Activated effector memory CD4-positive, alpha-beta T cell treated with anti-CD3 and anti-CD28 coated beads, Interleukin-2, amount 50 U/mL, for 16 hours (primary cell): Measurements from ENCODE around the gene PIH1D2.
"Not testable (repeated sequence)": the region's sequence is repeated elsewhere in the genome, so short reads cannot be mapped to it uniquely, and the experiment has no call there.

Experiments used
- DNase-seq: peaks from one replicate; pipeline ENCODE4 v3.0.0-alpha.2; 2020

Gene PIH1D2, protein sequence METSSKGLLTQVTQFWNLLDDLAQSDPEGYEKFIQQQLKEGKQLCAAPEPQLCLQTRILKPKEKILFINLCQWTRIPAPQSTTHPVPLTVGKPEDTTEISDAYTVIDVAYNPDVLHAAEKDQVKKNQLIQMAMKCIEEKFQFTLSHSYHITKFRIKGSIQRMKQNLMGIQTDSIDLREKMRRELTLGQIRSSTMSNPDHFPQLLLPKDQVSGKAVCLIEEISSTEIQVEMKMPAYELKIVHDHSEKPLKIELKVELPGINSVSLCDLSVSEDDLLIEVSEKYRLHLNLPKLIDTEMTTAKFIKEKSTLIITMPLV

DNA sequence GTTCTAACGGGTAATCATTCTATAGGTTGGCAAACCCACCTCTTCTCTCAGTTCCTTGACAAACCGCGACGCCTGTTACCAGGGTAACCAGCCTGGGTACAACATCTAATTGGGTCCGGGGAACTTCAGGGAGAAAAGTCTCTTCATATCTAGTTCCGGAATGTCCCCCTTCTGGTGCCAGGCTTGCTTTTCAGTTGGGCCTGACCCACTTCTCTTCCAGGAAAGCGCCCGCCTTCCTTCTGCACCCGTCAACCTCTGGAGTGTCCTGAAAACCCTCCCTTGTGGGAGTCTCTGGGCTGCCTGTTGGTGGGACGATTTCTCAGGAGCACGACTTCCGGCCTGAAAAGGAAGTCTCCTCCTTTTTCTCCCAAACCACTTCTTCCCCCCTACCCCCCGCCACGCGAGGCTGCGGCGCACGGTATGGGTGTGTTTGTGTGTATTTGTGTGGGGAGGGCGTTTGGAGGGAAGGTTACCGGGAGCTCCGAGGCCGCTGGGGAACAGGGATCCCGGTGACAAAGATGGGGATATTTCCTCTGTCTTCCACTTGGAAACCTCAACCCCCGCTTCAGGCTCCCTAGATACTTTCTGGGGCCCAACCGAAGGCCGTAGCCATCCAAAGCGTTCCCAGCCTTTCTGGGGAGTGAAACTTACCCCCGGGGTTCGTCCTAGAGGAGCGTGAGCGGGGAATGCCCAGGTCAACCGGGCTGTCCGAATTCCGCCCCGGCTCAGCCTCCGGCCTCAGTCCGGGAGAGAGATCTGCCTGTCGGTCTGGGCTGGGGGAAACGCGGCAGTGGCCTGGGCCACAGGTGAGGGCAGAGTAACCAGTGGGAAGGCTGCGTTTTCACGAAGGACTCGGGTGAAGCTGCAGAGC, at the start of gene PIH1D2, which contains the start of gene NKAPD1:
Gene PIH1D2, minus strand, starts transcription at position 77 of the 871 bp plus-strand sequence. CDS start 843 bp downstream, outside the sequence.
Gene NKAPD1, plus strand, starts transcription at position 359 of the 871 bp plus-strand sequence. CDS start 1,276 bp downstream, outside the sequence.
- peak; percentile 92 for DNase-seq

DNA sequence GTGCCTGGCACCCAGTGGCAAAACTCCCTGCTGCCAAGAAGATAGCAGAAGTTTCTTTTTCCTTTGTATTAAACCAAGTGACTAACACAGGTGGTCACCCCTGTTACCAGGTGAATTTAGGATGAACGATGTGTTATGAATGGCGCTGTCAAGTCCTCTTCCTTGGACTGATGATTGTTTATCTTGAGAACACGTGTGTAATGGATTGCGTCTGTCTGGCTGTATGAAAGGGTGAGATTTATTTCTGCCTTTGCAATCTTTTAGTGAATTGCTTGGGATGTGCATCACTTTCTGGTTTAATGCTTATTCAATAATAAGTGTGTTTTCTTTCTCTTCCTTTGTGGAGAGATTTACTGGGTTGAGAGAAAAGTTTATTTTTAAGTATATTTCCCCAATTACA, 49.3 kb upstream of the PIH1D2 start:
- DNase-seq, result no peak

DNA sequence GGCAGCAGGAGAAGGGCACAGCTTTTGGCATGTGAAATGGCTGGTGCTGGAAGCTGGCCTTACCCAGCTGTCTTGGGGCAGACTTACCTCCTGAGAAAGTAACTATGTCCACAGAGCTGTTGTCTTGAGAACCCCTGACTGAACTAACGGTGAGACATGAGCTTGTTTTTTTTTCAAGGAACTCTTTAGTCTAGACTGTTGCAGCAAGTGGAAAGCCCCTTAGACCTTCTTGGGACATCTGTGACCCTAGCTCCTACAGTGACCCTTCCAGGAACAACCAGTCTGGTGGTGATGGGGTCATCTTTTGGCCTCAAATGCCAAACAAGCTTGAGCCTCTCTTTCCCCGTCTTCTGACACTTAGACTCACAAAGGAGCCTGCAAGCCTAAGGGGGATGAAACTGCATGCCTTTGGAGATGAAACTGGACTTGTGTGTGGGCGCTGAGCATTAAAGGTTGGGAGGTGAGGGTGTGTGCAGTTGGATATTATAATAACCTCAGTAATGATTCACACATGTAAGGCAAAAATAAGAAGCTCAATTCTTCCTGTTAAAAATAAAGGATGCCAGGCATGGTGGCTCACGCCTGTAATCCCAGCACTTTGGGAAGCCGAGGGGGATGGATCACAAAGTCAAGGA, 48.3 kb upstream of the PIH1D2 start:
- no peak for DNase-seq

DNA sequence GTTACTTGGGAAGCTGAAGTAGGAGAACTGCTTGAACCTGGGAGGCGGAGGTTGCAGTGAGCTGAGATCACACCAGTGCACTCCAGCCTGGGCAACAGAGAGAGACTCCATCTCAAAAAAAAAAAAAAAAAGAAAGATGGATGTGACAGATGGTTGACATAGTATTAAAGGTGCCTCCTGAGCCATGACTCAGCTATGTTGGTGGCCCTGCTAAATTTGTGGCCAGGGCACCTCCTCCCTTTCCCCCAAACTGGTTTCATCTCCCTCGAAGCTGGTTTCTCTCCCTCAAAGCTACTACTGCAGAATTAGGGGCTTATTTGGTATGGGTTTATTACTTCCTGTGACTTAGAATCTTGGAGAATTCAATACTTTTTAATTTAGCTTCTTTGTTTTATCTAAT, 44.4 kb upstream of the PIH1D2 start:
- DNase-seq, result no peak

DNA sequence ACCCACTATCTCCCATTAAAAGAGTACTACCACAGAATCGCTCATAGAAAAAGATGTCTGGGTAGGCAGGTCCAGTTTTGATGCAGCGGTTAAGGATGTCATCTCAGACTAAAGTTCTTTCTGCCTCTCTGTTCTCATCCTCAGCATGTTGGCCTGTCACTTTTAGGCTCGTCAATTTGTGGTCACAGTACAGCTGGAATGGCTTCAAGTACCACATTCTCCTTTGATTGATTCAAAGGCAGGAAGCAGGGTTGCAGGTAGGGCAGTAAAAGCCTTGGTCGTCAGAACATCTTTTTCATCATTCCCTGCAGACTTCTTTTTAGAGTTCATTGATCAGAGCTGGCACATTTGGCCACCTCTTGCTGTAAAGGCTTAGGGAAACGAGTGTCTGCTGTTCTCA, 41.6 kb upstream of the PIH1D2 start:
- DNase-seq, result no peak

DNA sequence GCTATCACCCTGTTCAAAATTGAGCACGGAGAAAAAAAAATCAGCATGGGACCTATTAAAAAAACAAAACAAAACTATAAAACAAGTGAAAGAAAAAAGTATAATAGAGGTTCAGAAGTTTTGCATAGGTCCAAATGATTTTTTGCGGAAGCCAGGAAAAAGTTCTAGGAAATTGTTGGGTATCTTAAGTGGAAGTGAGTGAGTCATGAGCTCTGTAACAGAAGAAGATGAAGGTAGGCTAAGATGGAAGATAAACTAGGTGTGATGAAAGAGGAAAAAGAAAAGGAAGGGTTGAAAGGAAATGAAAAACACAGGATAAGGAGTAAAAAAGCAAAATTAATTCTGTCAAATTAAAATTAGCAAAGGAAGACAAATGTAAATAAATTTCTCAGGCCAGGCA, 40.6 kb upstream of the PIH1D2 start:
- no peak for DNase-seq

DNA sequence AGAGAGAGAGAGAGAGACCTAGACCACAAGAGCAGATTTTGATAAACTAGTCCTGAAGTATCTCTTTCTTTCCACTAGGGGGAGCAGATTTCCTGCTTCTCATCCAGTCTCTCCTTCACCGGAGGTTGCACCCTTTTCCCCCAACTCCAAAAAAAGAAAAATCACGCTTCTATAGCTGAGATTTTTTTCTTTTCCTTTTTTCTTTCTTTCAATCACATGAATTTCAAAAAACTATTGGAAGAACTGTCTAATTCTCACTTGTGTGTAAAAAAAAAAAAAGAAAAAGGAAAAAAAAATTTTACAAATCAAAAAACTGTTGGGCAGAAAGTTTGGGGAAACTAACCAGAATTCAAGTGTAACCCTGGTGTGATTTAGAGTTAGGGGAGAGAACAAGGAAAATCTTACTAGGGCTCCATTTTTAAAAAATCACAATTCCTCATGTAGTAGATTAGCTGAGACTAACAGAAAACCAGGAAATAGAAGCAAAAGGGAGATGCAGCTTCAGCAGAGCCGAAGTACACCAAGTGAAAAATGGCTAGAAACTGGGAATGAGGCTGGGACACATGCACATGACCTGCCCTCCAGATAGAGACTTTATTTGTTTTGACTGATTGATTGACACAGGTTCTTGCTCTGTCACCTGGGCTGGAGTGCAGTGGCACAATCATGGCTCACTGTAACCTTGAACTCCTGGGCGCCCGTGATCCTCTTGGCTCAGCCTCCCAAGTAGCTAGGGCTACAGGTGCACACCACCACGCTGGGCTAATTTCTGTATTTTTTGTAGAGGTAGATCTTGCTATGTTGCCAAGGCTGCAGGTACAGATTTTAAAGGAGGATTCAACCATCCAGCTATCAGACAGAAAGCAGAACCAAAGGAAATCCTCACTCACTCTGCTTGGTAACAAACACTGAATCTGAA, 40.0 kb upstream of the PIH1D2 start:
- DNase-seq, result no peak

DNA sequence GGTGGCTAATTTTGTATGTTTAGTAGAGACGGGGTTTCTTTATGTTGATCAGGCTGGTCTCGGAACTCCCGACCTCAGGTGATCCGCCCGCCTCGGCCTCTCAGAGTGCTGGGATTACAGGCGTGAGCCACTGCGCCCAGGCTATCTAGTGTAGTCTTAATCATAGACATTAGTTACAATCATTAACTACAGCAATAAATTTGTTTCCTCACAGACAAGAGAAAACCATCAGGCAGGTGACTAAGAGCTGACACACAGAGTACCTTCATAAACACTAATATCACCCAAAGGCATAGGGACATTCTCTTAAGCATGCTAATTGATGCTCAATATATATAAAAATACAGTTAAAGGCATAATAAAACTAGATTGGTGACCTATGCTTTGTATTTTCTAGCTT, 32.3 kb upstream of the PIH1D2 start:
- no peak for DNase-seq

DNA sequence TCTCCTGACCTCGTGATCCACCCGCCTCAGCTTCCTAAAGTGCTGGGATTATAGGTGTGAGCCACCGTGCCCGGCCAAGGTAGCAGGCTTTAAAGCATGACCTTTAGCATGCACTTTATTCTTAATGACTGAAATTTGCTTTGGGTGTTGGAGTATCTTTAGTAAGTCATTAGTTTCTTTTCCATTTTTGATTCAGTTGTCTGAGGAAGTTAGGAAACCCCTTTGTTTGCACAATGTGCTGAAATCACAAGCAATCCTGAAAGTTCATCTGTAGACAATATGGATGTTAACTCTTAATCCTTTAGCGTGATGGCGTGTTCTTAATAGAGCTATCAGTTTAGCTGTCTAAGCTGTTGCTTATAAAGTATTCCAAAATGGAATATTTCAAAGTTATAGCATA, 29.6 kb upstream of the PIH1D2 start:
- DNase-seq, result no peak

DNA sequence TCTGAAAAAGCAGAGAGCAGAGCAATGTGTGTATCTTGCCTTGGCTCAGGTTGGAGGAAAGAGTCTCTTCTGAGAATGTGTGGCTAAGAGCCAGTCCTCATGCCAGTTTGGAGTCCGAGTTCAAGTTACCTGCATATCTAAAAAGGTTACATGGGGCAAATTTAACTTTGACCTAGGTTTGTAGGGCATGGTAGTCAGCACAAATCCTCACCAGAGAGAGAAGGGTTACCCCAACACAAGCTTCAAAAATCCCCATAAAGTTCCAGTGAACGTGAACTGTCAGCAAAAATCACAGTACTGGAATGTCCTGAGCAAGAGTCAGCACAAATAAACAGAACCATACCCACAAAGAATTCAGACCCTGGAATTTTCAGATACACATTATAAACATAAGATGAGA, 26.6 kb upstream of the PIH1D2 start:
- no peak for DNase-seq

DNA sequence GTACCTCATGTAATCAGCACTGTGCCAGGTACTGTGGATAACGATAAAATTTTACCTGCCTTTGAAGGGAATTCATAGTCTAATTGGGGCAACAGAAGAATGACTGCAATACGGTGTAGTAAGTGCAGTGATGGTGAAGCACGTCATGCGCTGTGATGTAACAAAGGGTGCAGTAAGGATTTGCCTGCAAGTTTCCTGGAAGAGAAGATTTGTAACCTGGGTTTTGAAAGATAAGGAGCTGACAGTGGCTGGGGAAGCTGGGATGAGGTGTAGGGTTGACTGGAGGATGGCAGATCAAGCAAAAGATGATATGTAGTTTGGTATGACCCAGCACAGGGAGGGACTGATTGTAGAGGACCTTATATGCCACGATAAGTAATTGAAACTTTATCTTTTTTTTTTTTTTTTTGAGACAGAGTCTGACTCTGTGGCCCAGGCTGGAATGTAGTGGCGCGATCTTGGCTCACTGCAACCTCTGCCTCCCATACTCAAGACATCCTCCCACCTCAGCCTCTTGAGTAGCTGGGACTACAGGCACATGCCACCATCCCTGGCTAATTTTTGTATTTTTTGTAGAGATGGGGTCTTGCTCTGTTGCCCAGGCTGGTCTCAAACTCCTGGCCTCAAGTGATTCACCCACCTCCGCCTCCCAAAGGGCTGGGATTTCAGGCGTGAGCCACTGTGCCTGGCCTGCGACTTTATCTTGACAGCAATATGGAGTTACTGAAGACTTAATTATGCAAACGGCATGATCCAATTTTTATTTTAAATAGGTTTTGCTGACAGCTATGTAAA, 24.1 kb upstream of the PIH1D2 start:
- DNase-seq, result no peak

DNA sequence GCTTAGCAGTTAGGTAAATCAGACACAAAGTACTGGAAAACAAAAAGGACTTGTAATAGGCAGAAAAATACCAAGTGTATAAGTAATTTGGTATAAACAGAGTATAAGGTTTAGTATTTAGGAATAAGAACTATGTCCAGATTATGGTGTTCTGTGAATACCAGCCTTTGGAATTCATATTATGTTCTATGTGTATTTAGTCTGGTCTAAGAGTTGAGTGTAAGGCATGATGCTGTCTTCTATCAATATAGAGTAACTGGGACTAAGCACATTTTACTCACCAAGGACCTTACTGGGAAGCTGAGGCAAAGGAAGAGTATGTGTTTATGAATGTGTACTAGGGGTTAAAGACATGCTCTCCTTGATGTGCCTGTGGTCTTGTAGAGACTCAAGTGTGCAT, 22.4 kb upstream of the PIH1D2 start:
- no peak for DNase-seq

DNA sequence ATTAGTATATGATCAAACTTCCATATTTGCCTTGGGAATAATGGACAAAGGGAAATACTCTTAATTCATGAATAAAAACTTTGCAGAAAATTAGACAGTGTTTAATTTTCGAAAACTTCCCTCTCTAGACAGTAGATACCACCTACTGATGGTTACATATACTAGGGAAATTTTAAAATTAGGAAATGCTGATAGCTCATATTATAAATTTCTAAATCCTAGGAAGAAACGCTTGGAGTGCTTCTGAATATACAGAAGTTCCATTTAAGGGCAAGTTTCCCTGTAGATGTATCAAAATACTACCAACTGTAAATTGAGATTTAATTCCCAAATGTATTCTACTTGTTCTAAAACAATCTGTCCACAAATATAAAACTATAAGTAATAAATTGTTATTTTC, 21.5 kb upstream of the PIH1D2 start:
- DNase-seq, result not testable (repeated sequence)

DNA sequence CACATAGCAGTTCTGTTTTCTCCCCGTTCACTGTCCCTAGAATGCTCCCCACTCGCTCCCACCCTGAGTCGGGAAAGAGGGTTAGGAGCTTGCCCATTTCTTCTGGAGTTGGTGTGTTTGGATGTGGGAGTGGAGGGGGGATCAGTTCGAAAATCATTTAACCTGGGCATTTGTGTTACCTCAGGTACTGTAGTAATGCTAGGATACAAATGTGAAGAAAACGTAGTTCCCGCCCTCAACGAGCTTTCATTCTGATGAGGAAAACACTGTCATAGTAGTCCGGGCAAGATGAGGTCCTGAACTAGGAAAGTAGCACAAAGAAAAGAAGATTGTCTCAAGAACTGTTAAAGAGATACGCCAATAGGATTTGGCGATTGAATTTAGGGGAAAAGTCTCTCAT, 13.4 kb upstream of the PIH1D2 start:
- DNase-seq, result no peak

DNA sequence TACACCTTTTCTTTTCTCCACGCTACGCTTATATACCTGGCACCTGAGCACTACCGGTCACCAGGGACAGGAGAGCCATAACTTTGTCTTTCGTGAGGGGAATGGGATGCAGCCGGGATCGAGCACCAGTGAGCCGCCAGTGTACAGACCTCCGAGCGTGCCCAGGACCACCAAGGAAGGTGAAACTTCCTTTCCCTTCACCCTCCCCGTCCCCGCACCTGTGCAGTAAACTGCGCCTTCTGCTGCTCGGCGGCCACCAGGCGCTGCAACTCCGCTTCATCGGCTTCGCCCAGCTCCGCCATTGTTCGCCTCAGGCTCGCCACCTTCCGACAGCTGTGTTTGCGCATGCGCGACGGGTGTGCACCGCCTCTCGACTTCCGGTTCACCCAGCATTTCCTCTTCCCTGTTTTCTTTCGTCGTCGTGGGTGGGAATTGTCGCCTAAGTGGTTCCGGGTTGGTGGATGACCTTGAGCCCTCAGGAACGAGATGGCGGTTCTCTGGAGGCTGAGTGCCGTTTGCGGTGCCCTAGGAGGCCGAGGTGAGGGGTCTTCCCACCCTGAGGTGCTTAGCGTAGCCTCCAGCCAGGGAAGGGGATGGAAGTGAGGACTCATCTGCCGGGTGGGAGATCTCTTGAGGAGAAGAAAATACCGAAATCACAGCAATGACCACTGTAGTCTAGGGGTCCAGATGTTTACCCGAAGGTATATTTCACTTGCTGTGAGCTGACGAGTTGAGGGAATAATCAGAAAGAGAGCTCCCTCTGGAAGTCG, 12.8 kb upstream of the PIH1D2 start, which contains the start of the genes SDHD and TIMM8B:
Gene SDHD, plus strand, starts transcription at position 452 of the 770 bp plus-strand sequence. Its CDS starts 35 bp downstream, at position 487.
Gene TIMM8B, minus strand, starts transcription at position 335 of the 770 bp plus-strand sequence. Its CDS starts 33 bp downstream, at position 302.
- peak; percentile 98 for DNase-seq

DNA sequence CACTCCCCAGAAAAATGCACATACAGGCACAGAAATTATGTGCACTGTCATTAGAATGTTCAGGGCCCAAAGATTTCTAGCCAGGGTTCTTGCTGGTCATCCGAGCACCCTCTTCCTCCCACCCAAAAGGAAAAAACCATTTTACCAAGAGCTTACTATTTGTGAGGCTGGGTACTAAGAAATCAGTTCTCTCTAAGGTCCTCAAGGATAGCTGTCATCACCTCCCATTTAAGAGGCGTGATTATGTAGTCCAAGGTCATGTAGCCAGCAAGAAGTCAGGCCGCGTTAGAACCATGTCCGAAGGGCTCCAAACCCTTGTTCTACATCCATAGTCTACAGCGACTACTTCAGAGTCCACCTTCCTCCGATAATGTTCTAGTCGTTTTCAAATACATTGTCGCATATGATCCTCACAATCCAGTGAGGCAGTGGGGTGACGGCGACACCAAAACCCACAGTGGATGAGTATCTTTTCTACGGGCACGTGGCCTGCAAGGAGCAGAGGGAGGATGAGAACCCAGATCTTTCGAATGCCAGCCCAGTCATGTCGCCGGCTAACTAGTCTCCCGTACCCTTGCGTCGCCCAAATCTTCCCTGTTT, 12.1 kb upstream of the PIH1D2 start:
- peak; percentile 76 for DNase-seq

DNA sequence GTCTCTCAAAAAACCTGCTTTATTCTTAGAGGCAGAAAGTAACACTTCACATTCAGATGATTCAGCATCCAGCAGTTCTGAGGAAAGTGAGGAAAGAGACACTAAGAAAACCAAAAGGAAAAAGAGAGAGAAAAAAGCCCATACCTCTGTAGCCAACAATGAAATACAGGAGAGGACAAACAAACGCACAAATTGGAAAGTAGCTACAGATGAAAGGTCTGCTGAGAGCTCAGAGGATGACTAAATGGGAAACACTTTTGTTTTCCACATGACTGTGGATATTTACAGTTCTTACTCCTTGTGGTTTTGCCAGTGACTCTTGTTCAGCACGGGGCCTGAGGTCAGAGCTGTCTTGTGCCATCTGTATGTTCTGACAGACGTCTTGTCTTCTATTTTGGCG, 8.9 kb upstream of the PIH1D2 start:
- DNase-seq, result no peak

DNA sequence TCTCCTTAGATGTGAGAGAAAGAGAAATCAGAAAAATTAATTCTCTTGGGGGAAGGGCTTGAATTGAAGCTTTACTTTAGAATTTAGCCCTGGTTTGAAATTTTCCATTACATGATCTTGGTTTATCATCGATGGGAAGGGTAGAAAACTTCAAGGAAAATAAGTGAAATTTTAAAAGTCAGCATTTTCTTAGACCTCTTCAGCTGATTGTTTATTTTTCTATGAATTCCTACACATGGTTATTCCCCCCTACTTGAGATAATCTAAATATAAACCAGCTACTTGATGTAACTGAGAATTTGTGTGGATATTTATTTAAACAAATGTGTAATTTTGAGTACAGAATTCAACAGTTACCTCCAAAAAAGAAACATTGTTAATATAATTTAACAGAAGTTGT, 10.9 kb downstream of the PIH1D2 start:
- DNase-seq, result no peak

DNA sequence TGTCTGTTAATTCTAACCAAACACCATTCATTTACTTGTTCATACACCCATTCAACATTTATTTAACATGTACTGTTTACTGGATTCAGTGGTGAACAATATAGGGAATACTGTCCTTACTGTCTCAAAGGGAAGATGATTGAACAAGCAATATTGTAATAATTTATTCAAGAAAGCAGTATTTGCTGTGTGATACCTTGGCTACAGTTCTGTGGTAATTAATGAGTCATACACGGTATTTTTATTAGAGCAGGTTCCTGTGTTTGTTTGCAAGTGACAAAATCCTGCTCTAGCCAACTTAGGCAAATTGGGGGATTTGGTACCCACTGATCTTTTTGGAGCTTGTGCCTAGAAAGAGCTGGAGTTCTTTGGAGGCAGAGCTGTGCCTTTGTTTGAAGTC, 15.7 kb downstream of the PIH1D2 start:
- DNase-seq, result no peak

DNA sequence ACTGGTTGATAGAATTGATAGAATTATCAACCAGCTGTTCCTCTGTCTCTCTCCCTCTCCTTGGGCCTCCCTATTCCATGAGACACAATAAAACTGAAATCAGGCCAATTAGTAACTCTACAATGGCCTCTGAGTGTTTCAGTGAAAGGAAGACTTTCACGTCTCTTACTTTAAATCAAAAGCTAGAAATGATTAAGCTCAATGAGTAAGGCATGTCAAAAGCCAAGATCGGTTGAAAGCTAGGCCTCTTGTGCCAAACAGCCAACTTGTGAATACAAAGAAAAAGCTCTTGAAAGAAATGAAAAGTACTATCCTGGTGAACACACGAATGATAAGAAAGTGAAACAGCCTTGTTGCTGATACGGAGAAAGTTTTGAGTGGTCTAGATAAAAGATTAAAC, 16.6 kb downstream of the PIH1D2 start:
- no peak for DNase-seq
